C1 segment of cervical spinal cord (tissue), 14 donors: ENCODE data around the gene MYO7A.

Experiments
- DNase-seq, 14 donors: peaks; one replicate each; lab custom pipeline; 2025; lab: John Stamatoyannopoulos, UW

The MYO7A gene

GRCh38 chr11:77200351-77201268, 72.6 kb downstream of the MYO7A start:
- DNase-seq, result no peak

- no peak for DNase-seq
Observed at GRCh38 chr11:77201370-77201769, 73.3 kb downstream of the MYO7A start.

GRCh38 chr11:77201991-77202841, 74.2 kb downstream of the MYO7A start:
- no peak for DNase-seq

GRCh38 chr11:77202941-77203900, 75.2 kb downstream of the MYO7A start:
- no peak for DNase-seq

- DNase-seq, result no peak
Observed at GRCh38 chr11:77203901-77204753, 76.1 kb downstream of the MYO7A start.

GRCh38 chr11:77204754-77205466, 76.9 kb downstream of the MYO7A start:
- DNase-seq, result no peak

- no peak for DNase-seq
Observed at GRCh38 chr11:77205467-77206263, 77.6 kb downstream of the MYO7A start.

- no peak for DNase-seq
Observed at GRCh38 chr11:77206264-77207018, 78.4 kb downstream of the MYO7A start.

GRCh38 chr11:77207019-77207485, 79.0 kb downstream of the MYO7A start:
- no peak for DNase-seq

- no peak for DNase-seq
Observed at GRCh38 chr11:77207618-77208313, 79.7 kb downstream of the MYO7A start.

- no peak for DNase-seq
Observed at GRCh38 chr11:77208535-77208934, 80.5 kb downstream of the MYO7A start.

- DNase-seq, result no peak
Observed at GRCh38 chr11:77209663-77210062, 81.6 kb downstream of the MYO7A start.

- DNase-seq, result no peak
Observed at GRCh38 chr11:77211040-77211451, 83.0 kb downstream of the MYO7A start.

- DNase-seq, result no peak
Observed at GRCh38 chr11:77211594-77212251, 83.7 kb downstream of the MYO7A start.

GRCh38 chr11:77212314-77213007, 84.4 kb downstream of the MYO7A start:
- DNase-seq, result no peak

GRCh38 chr11:77213029-77213579, 85.1 kb downstream of the MYO7A start:
- no peak for DNase-seq
